K562 (cell line): Measurements from ENCODE around the gene DNAAF8. TPM values are rescaled to one million over a fixed set of nuclear protein-coding genes. Genes with fewer than 3 reads are reported as not detected.

Source experiments
- ATAC-seq: fragments of 200-7000 bp; cut with Tn5 transposase; 3 replicates; pipeline ENCODE4 v1.9.1; 2020; ENCODE audit warnings: moderate library complexity
- BruUV-seq: library from RNA; stranded (reverse); fragments of 400-500 nt; replicated peaks from 2 replicates; lab custom pipeline; 2021; lab: Mats Ljungman, UMichigan
- CTCF ChIA-PET: fragments of 300-600 bp; formaldehyde crosslinking; extraction: SDS; loops from one replicate; lab custom pipeline; 2021; ENCODE audit warnings: low intra/inter-chr PET ratio; lab: Yijun Ruan, JAX
- POLR2A ChIA-PET: fragments of 300-600, 350-650 bp; sonication (Branson Sonifier 250); formaldehyde crosslinking; extraction: SDS; loops from one replicate; lab custom pipeline; 2021; ENCODE audit warnings: antibody characterized with exemption, inconsistent platforms; lab: Yijun Ruan, JAX
- DNase-seq, 4 experiments: peaks; one replicate each; pipeline versions ENCODE4 v3.0.0 to v3.0.0-alpha.2; 2011 to 2018; ENCODE audit warnings: low spot score in 3 of 4, mixed read lengths in 3 of 4; ENCODE audit errors: extremely low read depth in 1 of 4
- FAIRE-seq: peaks from 2 replicates; lab custom pipeline; 2011; peaks lifted over from hg19 to GRCh38; lab: Jason Lieb, UNC
- H2AFZ ChIP-seq: 2 replicates; pipeline ENCODE4 v1.6.0; 2011; ENCODE audit warnings: low read depth, low read length, control low read depth, inconsistent platforms
- H3K27ac ChIP-seq: fragments of 200-600 bp; 3 replicates; pipeline ENCODE4 v1.8.0; 2011; ENCODE audit warnings: low read depth, mild to moderate bottlenecking, control low read depth, inconsistent platforms, low read length, moderate library complexity, mixed read lengths; ENCODE audit errors: extremely low read depth
- H3K27me3 ChIP-seq, 2 experiments: fragments of 300-600 bp in 1 of 2; 2 replicates in 1 of 2; 3 replicates in 1 of 2; pipeline versions ENCODE4 v1.6.0 to v1.8.0; 2011; ENCODE audit warnings: inconsistent platforms in 2 of 2, low read length in 2 of 2, mild to moderate bottlenecking in 1 of 2, mixed read lengths in 1 of 2, moderate library complexity in 1 of 2; ENCODE audit not compliant: control insufficient read depth in 2 of 2, insufficient read depth in 2 of 2
- H3K36me3 ChIP-seq: fragments of 300-600 bp; 3 replicates; pipeline ENCODE4 v1.8.0; 2011; ENCODE audit warnings: mild to moderate bottlenecking, low read length, inconsistent platforms; ENCODE audit not compliant: control insufficient read depth, insufficient read depth
- H3K4me1 ChIP-seq, 2 experiments: fragments of 200-600 bp in 1 of 2; replicated peaks in 1 of 2; 2 replicates in 1 of 2; 3 replicates in 1 of 2; pipeline versions ENCODE4 v1.5.1 to v1.8.0; 2011; ENCODE audit warnings: inconsistent platforms in 2 of 2, low read length in 2 of 2, mild to moderate bottlenecking in 1 of 2, mixed read lengths in 1 of 2, moderate library complexity in 1 of 2; ENCODE audit not compliant: control insufficient read depth in 2 of 2, insufficient read depth in 2 of 2
- H3K4me2 ChIP-seq: 2 replicates; pipeline ENCODE4 v1.6.1; 2011; ENCODE audit warnings: low read length, control low read depth, inconsistent platforms, mixed read lengths; ENCODE audit not compliant: insufficient read depth
- H3K4me3 ChIP-seq: fragments of 200-600 bp; sonication (generic), shearing (Covaris generic); 2 replicates; pipeline ENCODE4 v1.5.1; 2016; ENCODE audit warnings: control low read depth, inconsistent platforms
- H3K79me2 ChIP-seq: fragments of 200-600 bp; 3 replicates; pipeline ENCODE4 v1.8.0; 2011; ENCODE audit warnings: low read length, inconsistent platforms; ENCODE audit not compliant: control insufficient read depth, insufficient read depth
- H3K9ac ChIP-seq, 2 experiments: 2 replicates each; pipeline versions ENCODE4 v1.6.0 to v1.6.1; 2011; ENCODE audit warnings: low read depth in 2 of 2, low read length in 2 of 2, control low read depth in 1 of 2, inconsistent platforms in 1 of 2, mild to moderate bottlenecking in 1 of 2, mixed read lengths in 1 of 2; ENCODE audit not compliant: insufficient read depth in 1 of 2
- H3K9me1 ChIP-seq: one replicate; pipeline ENCODE4 v1.6.0; 2011; ENCODE audit warnings: inconsistent platforms, mild to moderate bottlenecking, low read length, moderate library complexity; ENCODE audit not compliant: control insufficient read depth, insufficient read depth
- H3K9me3 ChIP-seq: replicated peaks from 2 replicates; pipeline ENCODE4 v1.5.1; 2011; ENCODE audit warnings: low read depth, low read length, inconsistent platforms; ENCODE audit not compliant: control insufficient read depth, insufficient read depth
- H4K20me1 ChIP-seq: replicated peaks from 2 replicates; pipeline ENCODE4 v1.6.1; 2011; ENCODE audit warnings: low read length, inconsistent platforms, mixed read lengths; ENCODE audit not compliant: control insufficient read depth, insufficient read depth
- BRF1 ChIP-seq: IDR thresholded peaks from 3 replicates; pipeline ENCODE4 v1.6.1; 2011; ENCODE audit warnings: borderline replicate concordance, mild to moderate bottlenecking; ENCODE audit not compliant: insufficient read length; ENCODE audit errors: extremely low read depth
- HNRNPL ChIP-seq: fragments of 200-400 bp; formaldehyde crosslinking; IDR thresholded peaks from 2 replicates; pipeline ENCODE4 v1.6.1; 2017; ENCODE audit warnings: low read depth, mild to moderate bottlenecking, low read length
- MTA3 ChIP-seq: fragments of 450-650 bp; formaldehyde crosslinking; IDR thresholded peaks from 2 replicates; pipeline ENCODE4 v1.6.1; 2017; ENCODE audit warnings: mild to moderate bottlenecking, borderline replicate concordance
- RBFOX2 ChIP-seq: fragments of 200-400 bp; formaldehyde crosslinking; IDR thresholded peaks from 2 replicates; pipeline ENCODE4 v1.6.1; 2017; ENCODE audit warnings: low read depth, mild to moderate bottlenecking, low read length, moderate library complexity
- SMAD4 ChIP-seq: fragments of 250-450 bp; sonication (Bioruptor Pico); conservative IDR thresholded peaks from 2 replicates; pipeline ENCODE4 v1.8.0; 2021; ENCODE audit warnings: inconsistent platforms, mild to moderate bottlenecking, moderate library complexity
- ZNF12 ChIP-seq: sonication (generic); formaldehyde crosslinking; IDR thresholded peaks from 2 replicates; pipeline ENCODE4 v1.4.0; 2020; ENCODE audit warnings: mild to moderate bottlenecking, missing genetic modification reagents
- ZNF584 ChIP-seq: fragments of 200-800 bp; sonication (Bioruptor generic); IDR thresholded peaks from 2 replicates; pipeline ENCODE4 v1.6.1; 2016; ENCODE audit warnings: low read depth, mild to moderate bottlenecking, missing genetic modification characterization, missing compliant biosample characterization
- WGBS: fragments of 100-300 bp; shearing (Covaris generic); methylation state at CpG from one replicate; pipeline ENCODE4 v1.1.6; 2016; ENCODE audit warnings: low coverage, mixed read lengths; ENCODE audit not compliant: insufficient coverage; ENCODE audit errors: missing lambda C conversion rate; 5-methylcytosine and 5-hydroxymethylcytosine counted together
- in situ Hi-C: fragments of 300-500 bp; cut with MboI; formaldehyde crosslinking; loops from 4 replicates; pipeline ENCODE4 v1.15.0; 2018; ENCODE audit warnings: inconsistent platforms, mixed read lengths
- intact Hi-C: fragments of 100-400 bp; cut with micrococcal nuclease; formaldehyde crosslinking; loops from 2 replicates; pipeline ENCODE4 v1.14.2; 2022
- polyA plus RNA-seq, 8 experiments: library from polyadenylated mRNA; depleted of rRNA in 4 of 8; stranded (reverse) in 5 of 8; unstranded in 3 of 8; fragments of >200 nt; fragmentation: Nextera tagmentation in 2 of 8; fragmentation: Illumina TruSeq in 1 of 8; extraction: Ambion mirVana in 2 of 8; extraction: Trizol in 1 of 8; gene quantifications; 2 replicates each; pipeline versions ENCODE4 v1.2.1 to v1.2.3, GENCODE V29; 2011 to 2014; ENCODE audit warnings: inconsistent platforms in 1 of 8, missing spikeins in 1 of 8
- total RNA-seq, 7 experiments: library from RNA; depleted of rRNA in 6 of 7; stranded (reverse); fragments of >200 nt in 6 of 7; fragmentation: Illumina TruSeq in 2 of 7; extraction: Trizol in 2 of 7; gene quantifications; 2 replicates each; pipeline versions ENCODE4 v1.2.1 to v1.2.3, GENCODE V29; 2011 to 2021; ENCODE audit warnings: low replicate concordance in 1 of 7

The DNAAF8 gene
- total and polyA plus RNA-seq, 9 of the 15 experiments (the other 6 are each of a cell fraction or from before 2014, with no cell fraction given): 0.04 to 0.12 (median 0.10) TPM; not detected in 6

GRCh38 chr16:4762205-4762604 lies 27.9 kb downstream of the DNAAF8 start:
- Histone ChIP-seq H3K4me1 (peaks cover 8 to 32% of the 10 kb centered on the region in 2 experiments), H3K4me2 (no peak overlapping the region), H3K9me1 (no peaks in the 10 kb centered on the region), H3K79me2 (peaks cover 21% of the 10 kb centered on the region), H3K9me3 (no peaks in the 10 kb centered on the region), H3K27ac (no peak overlapping the region), H3K36me3 (peaks cover 66% of the 10 kb centered on the region; the same call in 2 of the 3 replicates), H4K20me1 (no peaks in the 10 kb centered on the region), H3K27me3 (no peaks in the 10 kb centered on the region), H3K4me3 (no peak overlapping the region), H3K9ac (peak overlapping the region in 1 of 2 experiments; percentile 20; a peak in 1 of 4 replicates), H2AFZ (no peak overlapping the region)
- no TSS peak for BruUV-seq
- no peak for DNase-seq
- TF ChIP-seq HNRNPL (no peak), ZNF584 (CRISPR knock-in tag) (no peak), ZNF12 (CRISPR knock-in tag) (no peak), SMAD4 (CRISPR knock-in tag) (no peak), RBFOX2 (peak; percentile 52), MTA3 (no peak)
- FAIRE-seq: no peak
- in situ Hi-C loops: no loop called here
- ChIA-PET POLR2A (interaction anchor here (0.6 to 1.1 kb wide), 3 partner anchors 15 to 310 kb away, joined by 3 read pairs; no protein-coding TSS in a partner anchor), CTCF (no interaction called here)
- ATAC-seq: no peak
- intact Hi-C loops: no loop called here
- WGBS: 79% methylated on average over 9 of the region's 9 CpGs

- POLR2A ChIA-PET: no interaction called here
- peaks cover 57% of the 10 kb centered on the region; the same call in 2 of the 3 replicates for H3K36me3 ChIP-seq
Measured at GRCh38 chr16:4763791-4764190, 29.5 kb downstream of the DNAAF8 start.

More at GRCh38 chr16:4763791-4764190, 29.5 kb downstream of the DNAAF8 start:
- Histone ChIP-seq H3K9me3 (no peaks in the 10 kb centered on the region), H2AFZ (no peak overlapping the region), H3K4me2 (no peak overlapping the region), H3K79me2 (peaks cover 21% of the 10 kb centered on the region), H3K4me3 (no peak overlapping the region), H3K9ac (peak overlapping the region in 1 of 2 experiments; percentile 55; a peak in 1 of 4 replicates), H3K27me3 (no peaks in the 10 kb centered on the region), H3K9me1 (no peaks in the 10 kb centered on the region), H4K20me1 (no peaks in the 10 kb centered on the region), H3K4me1 (peaks cover 14 to 44% of the 10 kb centered on the region in 2 experiments), H3K27ac (no peak overlapping the region)
- CTCF ChIA-PET: interaction anchor here (0.7 kb wide), 1 partner anchor 193 kb away, joined by 3 read pairs; no protein-coding TSS in a partner anchor
- ATAC-seq: no peak
- no TSS peak for BruUV-seq
- intact Hi-C loops (no loop called here), in situ Hi-C loops (no loop called here)
- 93% methylated on average over 7 of the region's 7 CpGs for WGBS
- no peak for TF ChIP-seq BRF1
- FAIRE-seq: no peak
- DNase-seq: no peak
